ENCODE measurements around the gene MYO1B.

DNA sequence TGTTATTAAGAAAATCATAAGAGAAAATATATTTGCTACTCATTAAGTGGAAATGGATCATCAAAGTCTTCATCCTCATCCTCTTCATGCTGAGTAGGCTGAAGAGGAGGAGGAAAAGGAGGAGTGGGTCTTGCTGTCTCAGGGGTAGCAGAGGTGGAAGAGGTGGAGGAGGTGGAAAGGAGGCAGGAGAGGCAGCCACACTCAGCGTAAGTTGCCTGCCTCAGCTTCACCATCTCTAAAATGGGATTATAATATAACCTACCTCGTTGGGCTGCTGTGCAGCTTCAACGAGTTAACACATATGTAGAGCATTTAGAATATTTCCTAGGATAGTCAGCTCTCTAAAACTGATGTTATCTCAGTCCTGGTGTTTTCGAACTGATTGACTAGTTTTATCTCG is 4.3 kb upstream of the MYO1B start:
- TF ChIP-seq POLR2A (IDR thresholded peaks at IDR 0.05; ENCODE audit: low read depth, low read length) (no peak), TAF1 (IDR thresholded peaks at IDR 0.05; ENCODE audit: low read depth, low read length) (no peak), POLR2AphosphoS5 (IDR thresholded peaks at IDR 0.05; ENCODE audit: low read depth, low read length) (no peak), POU2F2 (IDR thresholded peaks at IDR 0.05; ENCODE audit: low read depth, low read length) (no peak), SPI1 (IDR thresholded peaks at IDR 0.05; ENCODE audit: low read depth, low read length) (no peak)
